ENCODE measurements around the gene BTRC.

Gene BTRC

GRCh38 chr10:101570428-101571270 lies 216.7 kb downstream of the BTRC start:
- DNase-seq (ENCODE audit: low read depth, low spot score): no peak
- H3K4me3 ChIP-seq (ENCODE audit: low read length): peak overlapping the region; percentile 43

DNA sequence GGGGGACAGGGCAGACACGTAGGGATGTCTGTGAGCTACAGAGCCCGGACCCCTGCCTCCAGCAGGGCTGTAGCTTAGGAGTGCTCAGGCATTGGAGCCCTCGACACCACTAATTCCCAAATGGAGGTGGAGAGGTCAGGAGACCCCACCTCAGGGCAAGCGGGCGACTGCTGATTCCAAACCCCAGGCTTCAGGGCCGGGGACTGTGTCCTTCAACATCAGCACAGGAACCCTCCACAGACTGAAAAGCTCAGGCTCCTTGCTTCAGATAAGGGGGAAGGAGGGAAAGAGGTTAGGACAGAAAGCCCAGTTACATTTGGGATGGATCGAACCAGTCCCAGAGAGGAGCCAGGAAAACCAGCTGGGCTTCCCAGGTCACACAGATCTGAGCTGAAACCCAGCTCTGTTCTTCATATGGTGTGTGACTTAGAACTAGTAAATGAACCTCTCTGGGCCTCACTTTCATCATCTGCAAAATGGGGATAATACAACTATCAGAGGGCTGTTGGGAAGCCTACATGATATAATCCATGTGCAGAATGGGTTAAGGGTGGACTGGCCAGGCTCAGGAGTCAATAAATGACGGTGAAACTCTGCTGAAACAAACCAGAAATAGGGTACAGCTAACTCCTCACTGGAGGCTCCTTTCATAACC lies 217.4 kb downstream of the BTRC start:
- H3K4me3 ChIP-seq (ENCODE audit: low read length): no peak overlapping the region
- DNase-seq (ENCODE audit: low read depth, low spot score): no peak

DNA sequence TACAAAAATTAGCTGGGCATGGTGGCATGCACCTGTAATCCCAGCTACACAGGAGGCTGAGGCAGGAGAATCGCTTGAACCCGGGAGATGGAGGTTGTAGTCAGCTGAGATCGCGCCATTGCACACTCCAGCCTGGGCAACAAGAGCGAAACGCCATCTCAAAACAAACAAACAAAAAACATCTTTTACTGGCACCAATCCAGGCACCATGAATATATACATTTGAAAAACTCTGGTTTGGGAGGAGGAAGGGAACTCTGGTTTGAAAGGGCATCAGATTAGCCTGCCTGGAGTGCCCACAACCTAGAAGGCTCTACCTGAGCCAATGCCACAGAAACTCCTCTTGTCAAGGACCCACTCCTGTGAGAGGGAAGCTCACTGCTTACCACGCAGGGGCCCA lies 218.2 kb downstream of the BTRC start:
- no peak overlapping the region for H3K4me3 ChIP-seq (ENCODE audit: low read length)
- DNase-seq (ENCODE audit: low read depth, low spot score): no peak

- DNase-seq (ENCODE audit: low read depth, low spot score): no peak
- no peak overlapping the region for H3K4me3 ChIP-seq (ENCODE audit: low read length)
Measured at GRCh38 chr10:101572785-101573184, 218.8 kb downstream of the BTRC start.

DNA sequence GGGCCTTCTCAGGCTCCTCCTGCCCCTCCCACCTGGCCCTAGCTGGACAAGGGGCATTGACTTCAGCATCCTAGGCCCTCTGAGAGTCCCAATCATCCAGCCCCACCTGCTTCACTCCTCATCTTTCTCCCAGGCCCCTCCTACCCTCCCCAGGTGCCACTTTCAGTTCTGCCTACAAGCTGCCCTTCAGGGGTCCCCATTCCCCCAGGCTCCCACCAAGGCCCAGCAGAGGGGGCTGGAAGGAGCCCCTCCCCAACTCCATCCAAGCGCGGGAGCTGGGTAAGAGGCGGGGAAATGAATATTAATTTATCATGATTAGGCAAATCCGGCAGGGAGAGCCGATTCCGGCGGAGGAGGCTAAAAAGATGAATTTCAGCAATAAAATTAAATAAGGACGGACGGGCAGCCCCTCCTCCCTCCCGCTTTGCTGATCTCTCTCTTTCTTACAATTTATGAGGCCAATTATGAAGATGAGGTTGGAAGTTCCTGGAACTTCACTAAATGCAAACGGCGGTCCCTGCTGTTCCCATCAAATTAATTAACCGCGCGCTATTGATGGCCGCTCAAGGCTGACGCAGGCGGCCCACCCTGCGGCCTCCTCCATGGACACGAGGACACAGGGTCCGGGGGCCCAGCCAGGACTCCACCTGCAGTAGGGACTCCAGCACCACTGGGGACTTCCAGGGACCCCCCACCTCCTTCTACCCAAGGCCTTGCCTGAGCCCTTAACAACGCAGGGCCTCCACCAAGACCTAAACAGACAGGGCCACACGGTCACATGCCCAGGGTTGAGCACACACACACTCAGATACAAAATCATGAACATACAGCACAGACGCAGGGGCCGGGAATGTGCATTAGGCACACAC lies 220.2 kb downstream of the BTRC start:
- no peak overlapping the region for H3K4me3 ChIP-seq (ENCODE audit: low read length)
- no peak for DNase-seq (ENCODE audit: low read depth, low spot score)

GRCh38 chr10:101575091-101575490 lies 221.1 kb downstream of the BTRC start:
- H3K4me3 ChIP-seq (ENCODE audit: low read length): no peak overlapping the region
- no peak for DNase-seq (ENCODE audit: low read depth, low spot score)

DNA sequence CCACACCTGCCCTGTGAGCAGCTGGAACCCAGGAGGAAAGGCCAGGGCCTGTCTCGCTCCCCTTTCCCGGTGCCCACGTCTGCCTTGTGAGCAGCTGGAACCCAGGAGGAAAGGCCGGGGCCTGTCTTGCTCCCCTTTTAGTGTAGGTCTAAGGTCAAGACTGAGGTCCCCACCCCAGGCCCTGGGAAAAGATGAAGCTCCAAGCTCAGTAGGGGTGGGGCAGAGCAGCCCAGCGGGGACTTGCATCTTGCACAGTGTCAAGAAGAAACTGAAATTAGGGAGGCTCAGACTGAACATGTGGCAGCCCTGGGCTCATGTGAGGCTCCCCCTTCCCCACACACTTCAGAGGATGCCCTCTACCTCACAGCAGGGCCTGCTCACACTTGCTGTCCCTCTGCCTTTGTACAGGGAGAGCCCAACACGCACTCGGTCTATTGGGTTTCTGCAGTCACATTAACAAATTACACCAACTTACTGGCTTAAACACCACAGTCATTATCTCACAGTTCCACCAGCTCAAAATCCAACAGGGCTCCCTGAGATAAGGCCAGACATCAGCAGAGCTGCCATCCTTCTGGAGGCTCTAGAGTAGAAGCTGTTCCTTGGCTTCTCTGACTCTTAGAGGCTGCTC lies 221.7 kb downstream of the BTRC start:
- H3K4me3 ChIP-seq (ENCODE audit: low read length): no peak overlapping the region
- no peak for DNase-seq (ENCODE audit: low read depth, low spot score)

- no peak overlapping the region for H3K4me3 ChIP-seq (ENCODE audit: low read length)
- DNase-seq (ENCODE audit: low read depth, low spot score): no peak
Measured at GRCh38 chr10:101576211-101576863, 222.4 kb downstream of the BTRC start.

GRCh38 chr10:101577121-101577871 lies 223.3 kb downstream of the BTRC start:
- no peak overlapping the region for H3K4me3 ChIP-seq (ENCODE audit: low read length)
- no peak for DNase-seq (ENCODE audit: low read depth, low spot score)

GRCh38 chr10:101578192-101578591 lies 224.2 kb downstream of the BTRC start:
- no peak overlapping the region for H3K4me3 ChIP-seq (ENCODE audit: low read length)
- no peak for DNase-seq (ENCODE audit: low read depth, low spot score)

DNA sequence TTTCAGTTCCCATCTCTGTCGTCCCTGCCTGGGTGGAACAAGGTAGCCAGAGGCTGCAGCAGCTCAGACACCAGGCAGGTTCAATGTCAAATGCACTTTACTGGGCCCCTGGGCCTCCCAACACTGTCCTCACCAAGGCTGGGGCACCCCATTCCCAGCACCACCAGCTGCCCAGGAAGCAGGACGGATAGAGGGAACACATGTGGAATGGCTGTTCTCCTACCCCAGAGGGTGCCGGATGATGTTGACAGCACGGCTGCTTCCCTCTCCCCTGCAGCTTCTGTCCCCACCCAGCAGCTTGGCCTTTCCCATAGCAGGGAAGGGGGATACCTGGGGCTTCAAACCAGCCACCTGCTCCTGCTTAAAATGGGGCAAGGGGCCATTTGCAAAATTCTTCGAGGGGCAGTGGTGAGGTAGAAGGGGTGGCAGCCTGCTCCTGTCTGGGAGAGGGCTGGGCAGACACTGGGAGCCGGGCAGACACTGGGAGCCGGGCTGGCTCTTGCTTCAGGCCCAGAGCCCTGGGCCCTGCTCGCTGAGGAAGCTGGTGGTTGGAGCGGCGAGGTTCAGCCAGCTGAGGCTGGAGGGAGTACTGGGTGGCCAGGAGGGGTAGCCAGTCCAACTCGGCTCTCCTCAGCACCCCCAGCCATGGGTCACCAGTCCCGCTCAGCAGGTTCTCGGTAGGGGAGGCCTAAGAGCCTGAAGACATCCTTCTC lies 225.0 kb downstream of the BTRC start:
- no peak for DNase-seq (ENCODE audit: low read depth, low spot score)
- H3K4me3 ChIP-seq (ENCODE audit: low read length): no peak overlapping the region

GRCh38 chr10:101579516-101579870 lies 225.5 kb downstream of the BTRC start:
- no peak overlapping the region for H3K4me3 ChIP-seq (ENCODE audit: low read length)
- no peak for DNase-seq (ENCODE audit: low read depth, low spot score)

DNA sequence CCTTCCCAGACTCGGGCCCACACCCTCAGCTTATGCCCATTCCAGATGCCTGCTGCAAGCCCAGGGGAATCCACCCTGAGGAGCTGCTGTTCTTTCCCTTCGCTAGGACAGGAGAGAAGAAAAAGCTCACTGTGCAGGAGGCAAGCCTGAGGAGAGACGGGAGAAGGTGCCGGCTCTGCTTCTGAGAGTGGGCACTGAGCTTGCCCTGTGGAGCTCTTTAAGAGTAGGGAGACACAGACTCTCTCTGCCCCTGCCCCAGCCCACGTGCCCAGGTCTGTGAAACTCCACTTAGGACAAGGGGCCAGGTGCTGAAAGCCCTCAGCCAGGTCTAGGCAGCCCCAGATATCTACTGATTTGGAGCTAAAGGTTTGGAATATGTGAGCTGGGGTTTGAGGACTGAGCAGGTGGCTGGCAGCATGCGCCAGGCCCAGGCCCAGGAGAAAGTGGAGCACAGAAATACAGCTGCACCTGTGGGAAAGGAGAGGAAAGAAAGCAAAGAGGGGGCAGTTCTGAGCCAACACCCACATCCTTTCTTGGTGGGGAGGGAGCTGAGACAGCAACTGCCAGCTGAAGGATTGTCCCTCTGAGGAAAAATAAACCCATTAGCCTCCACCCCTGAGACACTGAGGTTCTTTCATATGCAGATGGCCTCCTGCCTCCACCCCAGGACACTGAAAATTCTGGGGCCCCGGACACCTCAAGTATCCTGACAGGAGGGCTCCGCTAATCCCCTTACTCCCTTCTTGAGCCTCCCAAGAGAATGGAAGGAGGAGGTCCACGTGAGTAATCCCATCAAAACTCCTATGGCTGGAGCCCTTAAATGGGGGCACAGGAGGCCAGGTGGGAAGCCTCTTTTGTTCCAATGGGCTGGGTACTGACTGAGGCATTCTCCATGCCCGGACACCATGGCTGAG lies 226.8 kb downstream of the BTRC start:
- DNase-seq (ENCODE audit: low read depth, low spot score): peak; percentile 52
- H3K4me3 ChIP-seq (ENCODE audit: low read length): no peak overlapping the region

DNA sequence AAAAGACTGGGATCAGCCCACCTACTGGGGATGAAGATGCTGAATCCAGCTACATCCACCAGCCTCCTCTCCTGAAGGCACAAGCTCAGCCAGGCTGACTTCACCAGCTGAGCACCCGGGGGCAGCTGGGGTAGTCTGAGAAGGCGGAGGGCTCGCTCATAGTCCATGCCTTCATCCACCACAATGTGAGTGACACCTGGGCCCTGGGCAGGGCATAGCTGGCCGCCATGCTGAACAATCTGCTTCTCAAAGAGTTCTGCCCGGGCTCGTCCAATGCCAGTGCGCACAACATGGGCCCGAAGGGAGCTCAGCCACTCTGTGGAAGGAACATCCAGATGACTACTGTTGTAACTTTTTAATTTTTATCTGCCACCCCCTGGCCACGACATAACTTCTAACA lies 231.9 kb downstream of the BTRC start:
- H3K4me3 ChIP-seq (ENCODE audit: low read length): no peak overlapping the region
- DNase-seq (ENCODE audit: low read depth, low spot score): no peak

DNA sequence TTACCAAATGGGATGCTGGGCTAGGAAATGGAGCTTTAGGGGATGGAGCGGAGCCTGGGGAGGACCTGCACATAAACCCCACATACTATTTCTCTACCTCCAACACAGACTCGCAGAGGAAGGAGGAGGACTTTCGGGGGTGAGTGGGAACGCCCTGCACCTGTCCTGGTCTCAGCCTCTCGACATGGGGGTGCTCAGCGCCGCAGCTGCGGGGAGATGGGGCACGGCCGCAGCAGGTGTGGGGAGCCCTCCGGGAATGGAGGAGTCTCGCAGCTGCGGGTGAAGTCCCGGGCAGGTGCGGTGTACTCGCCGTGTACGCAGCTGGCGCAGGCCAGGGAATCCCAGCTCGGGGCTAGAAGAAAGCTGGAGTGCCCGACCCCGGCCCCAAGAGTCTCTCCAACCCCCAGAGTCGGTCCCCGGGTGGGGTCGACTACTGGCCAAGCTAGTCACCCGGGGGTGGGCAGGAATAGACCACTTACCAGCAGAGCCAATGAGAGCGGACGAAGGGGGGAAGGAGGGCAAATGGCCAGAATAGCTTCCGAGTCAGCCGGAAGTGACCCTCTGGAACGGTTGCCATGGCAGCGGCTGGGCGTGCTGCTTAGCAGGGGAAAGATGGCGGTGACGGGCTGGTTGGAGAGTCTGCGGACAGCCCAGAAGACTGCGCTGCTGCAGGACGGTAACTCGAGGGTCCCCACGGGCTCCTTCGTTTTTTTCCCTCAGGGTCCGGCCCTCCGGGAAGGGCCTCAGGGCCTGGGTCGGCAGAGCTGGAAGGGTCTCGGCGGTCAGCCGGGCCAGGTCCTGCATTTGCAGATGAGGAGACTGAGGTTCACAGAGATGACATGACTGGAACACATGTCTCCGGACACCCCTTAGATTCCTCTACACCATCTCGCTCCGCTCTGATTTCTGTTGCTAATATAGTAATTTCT lies 234.0 kb downstream of the BTRC start, which contains the start of the genes DPCD and POLL:
Gene DPCD, plus strand, starts transcription at position 597 of the 929 bp plus-strand sequence. Its CDS starts 16 bp downstream, at position 613.
Gene POLL, minus strand, starts transcription at position 533 of the 929 bp plus-strand sequence. CDS start 897 bp downstream, outside the sequence.
- peak within 1 kb of the TSS; percentile 70 for H3K4me3 ChIP-seq (ENCODE audit: low read length)
- peak; percentile 68 for DNase-seq (ENCODE audit: low read depth, low spot score)
